GM21786 (cell line): ENCODE measurements around the gene MEGF10.
A peak's percentile ranks its signal among the peaks of the same experiment; 100 is the strongest.

ENCODE experiments used
- ATAC-seq: cut with Tn5 transposase; IDR thresholded peaks from one replicate; pipeline ENCODE4 v1.9.1; 2021; ENCODE audit not compliant: unreplicated experiment

The MEGF10 gene

DNA sequence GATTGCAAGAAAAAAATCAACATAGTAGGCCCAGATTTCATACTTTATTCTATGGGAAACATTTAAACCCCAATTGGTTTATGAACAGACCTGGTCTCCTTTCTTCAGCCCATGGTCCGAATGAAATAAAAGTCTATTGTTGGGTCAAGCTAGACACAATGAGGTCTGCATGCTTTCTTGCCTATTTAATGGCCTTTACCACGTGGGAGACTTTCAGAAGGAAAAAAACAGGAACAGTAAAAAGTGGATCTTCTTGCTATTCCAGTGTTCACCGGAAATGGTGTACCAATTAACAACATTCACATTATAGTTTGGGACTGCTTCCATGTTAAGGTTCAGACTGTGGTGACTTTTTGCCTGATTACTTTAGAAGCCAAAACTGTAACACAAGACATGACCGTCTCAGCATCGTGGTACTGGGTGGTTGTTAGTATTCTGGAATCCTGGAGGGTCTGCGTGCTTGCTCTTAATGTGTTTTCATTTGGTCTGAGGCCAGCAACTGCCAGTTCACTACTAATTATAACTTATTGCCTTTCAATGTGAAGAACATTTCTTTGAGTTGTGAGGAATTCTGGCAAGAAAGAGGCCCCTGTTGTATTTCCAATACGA is 141.5 kb downstream of the MEGF10 start:
- ATAC-seq, result no peak

DNA sequence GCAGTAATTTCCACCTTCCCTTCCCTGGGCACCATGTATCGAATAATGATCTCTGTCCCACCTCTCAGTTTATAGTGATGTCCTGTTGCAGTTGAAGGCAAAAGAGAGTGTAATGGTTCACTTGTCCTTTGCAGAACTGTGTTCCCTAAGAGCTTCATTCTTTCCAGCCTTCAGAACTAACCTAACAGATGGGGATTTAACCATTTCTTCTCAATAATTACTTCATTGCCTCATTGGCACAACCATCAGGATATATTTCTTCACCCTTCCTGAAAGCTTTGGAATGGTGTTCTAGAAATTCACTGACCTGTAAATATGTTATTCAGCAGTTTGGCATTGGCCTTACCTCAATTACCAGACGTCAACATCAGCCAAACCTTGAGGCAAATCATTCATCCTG is 142.9 kb downstream of the MEGF10 start:
- no peak for ATAC-seq

DNA sequence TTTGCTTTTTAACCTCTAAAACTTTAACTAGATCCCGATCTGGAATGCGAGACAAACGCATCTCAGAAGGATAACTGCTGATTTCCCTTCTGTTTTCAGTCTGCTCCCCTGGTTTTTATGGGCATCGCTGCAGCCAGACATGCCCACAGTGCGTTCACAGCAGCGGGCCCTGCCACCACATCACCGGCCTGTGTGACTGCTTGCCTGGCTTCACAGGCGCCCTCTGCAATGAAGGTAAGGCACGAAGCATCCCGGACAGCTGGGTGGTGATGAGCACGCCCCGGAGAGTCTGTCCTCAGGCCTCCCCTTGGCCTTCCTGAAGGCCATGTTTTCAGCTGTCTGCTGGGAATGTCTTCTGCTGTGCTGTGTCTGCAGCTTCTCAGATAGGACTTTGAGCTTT is 144.0 kb downstream of the MEGF10 start:
- no peak for ATAC-seq

DNA sequence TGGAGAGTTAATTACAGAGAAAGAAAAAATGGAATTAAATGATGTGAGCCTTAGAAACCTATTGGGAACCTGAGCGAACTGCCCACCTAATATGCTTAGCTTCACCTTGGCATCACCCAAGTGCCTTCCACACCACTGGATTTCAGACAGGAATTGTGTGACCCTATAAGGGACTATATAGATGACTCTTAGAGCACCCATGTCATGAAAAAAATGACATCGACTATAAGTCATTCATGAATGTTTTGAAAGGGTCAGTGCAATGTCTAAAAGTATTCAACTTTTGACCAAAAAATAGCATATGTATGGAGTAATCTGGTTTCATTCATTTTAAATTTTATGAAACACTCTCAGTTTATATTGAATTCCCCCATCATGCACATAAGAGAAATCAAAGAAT is 145.2 kb downstream of the MEGF10 start:
- ATAC-seq, result no peak

DNA sequence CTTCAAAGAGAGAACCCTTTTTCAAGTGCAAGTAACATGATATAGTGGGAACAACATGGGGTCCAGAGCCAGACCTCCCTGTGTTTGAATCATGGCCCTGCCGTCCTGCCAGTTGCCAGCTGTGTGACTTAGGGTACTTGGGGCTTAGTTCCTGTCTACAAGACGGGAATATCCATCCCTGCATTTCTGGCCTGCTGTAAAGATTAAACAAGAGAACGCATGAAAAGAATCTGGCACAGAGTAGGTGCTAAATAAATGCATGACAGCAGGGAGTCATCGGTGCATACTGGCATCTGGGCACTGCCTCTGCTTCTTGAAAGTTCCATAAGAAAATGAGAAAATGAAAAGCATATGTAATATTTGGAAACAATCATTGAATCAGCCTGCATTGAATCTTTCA is 149.0 kb downstream of the MEGF10 start:
- no peak for ATAC-seq

DNA sequence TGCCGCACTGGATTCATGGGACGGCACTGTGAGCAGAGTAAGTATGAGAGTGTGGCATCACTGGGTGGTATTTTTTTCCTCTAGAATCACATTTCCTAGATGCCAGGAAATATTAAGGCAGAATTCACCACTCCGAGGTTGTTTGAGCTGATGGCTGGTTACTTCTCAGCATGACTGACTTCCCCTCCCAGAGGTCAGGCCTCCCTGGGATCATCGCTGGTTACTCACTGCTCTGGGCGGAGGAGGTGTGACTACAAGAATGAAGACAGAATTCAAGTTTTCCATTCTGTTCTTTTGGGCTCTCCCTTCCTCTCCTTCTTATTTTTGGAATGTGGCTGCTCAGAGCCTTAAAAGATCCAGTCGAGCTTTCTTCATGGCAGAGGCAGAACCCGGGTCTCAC is 150.2 kb downstream of the MEGF10 start:
- ATAC-seq, result no peak

DNA sequence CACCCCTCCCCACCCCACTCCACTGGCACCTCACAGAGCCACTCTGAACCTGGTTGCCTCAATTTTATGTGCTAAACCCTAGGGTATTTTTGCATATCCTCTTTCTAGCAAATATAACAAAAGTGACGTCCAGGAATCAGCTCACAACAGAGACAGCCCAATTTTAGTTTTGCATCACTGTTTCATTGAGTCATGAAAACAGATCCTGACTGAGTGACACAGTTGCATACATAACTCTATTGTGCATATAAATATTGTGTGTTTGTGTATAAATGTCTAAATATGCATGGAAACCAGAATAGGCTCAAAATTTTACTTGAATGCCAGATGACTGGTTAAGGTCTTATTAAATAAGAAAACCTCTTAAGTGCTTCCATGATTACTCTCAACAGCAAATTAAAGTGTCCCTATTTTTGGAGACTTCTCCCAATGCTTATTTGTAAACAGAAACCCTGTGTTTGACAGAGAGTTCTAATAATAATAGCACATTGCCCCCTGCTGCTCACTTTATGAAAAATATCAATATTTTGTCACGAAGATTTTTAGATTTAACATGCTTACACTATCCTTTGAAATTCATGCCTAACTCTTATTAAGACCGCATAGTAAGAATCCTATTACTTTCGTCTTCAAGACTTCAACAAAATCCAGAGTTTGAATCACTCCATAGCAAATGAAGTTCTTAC is 151.3 kb downstream of the MEGF10 start:
- no peak for ATAC-seq

DNA sequence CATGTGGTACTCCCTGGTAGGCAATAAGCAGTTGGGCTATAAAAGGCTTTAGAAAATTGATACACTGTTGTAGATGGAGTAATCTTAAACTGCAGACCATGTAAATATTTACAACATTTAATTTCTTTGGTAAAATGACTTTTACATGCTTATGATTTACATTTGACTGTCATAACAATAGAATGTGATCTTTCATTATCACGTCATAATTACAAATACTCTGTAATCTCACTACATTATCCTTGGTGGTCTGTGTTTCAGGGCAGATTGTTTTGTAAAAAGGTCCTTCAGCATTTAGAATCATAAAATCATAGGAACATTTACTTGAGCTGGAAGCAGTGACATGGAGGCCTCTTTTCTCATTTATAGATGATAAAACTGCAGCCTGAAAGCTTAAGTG is 153.6 kb downstream of the MEGF10 start:
- no peak for ATAC-seq

DNA sequence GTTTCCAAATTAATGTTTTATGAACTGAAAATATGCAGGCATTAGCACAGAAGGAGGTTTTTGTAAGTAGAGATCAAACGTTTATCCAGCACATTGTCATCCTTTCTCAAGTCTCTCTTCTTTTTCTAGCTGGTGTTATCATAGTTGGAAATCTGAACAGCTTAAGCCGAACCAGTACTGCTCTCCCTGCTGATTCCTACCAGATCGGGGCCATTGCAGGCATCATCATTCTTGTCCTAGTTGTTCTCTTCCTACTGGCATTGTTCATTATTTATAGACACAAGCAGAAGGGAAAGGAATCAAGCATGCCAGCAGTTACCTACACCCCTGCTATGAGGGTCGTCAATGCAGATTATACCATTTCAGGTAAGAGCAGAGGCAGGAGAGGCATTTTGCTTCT is 154.7 kb downstream of the MEGF10 start:
- no peak for ATAC-seq

DNA sequence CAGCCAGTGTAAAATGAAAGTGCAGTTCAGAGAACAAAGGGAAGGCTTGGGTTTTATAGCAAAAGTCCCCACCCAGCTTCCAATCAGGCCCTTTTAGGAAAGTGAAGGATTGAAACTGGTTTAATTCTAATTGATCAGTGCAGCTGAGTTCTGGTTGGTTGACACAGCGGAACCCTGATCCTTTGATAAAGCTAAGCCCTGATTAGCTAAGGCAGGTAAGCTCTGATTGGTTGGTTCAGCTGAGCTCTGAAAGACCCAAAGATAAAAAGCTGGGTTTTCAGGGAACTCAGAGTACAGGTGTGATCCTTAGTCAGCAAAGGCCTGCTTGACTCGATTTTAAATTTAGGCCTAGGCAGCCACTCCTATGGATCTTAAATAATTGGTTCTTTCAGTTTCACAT is 156.0 kb downstream of the MEGF10 start:
- no peak for ATAC-seq

DNA sequence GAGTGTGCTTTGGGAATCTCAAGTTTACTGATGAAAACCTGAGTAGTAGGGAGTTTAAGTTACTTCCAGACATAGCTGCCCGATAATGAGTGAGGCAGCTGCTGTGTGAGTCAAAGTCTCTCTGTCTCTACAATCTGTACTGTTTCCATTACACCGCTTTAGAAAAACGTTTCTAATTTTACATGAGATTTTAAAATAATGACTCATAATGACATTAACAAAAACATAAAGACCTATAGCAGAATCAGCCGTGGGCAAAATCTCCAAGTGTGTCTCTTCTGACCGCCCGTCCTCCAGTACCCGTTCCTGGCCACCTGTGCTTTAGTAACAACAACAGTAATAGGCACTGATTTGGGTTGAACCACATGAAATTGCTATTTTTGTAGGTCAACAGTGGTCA is 157.2 kb downstream of the MEGF10 start:
- ATAC-seq, result no peak

DNA sequence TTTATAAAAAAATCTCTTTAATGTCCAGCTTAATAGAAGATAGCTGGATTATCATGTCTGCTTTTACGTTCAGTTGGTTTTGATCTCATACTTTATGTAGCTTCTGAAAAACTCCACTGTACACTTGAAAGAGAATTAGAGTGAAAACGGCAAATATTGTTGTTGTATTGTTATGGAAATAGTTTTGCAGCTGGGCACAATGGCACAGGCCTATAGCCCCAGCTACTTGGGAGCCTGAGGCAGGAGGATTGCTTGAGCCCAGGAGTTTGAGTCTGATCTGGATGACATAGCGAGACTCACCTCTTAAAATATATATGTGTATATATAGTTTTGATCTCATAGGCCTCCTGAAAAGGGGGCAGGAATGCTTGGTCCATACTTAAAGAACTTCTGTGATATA is 159.4 kb downstream of the MEGF10 start:
- ATAC-seq, result no peak

DNA sequence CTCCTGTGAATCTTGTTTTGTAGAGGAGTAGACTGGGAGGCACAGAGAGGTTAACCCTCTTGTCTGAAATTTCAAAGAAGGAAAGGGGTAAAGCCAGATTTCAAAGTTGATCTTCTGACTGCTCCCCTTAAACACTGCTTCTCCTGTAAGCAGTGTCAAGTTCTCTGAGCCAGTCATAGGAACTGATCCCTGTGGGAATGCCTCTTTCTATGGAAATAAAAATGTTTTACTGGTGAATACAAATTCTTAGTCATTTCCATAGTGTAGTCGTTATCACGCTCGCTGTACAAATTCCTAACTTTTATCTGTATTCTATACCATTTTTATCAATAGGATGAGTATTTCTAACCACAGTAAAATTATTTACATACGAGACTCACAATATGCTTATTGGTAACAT is 160.5 kb downstream of the MEGF10 start:
- no peak for ATAC-seq

DNA sequence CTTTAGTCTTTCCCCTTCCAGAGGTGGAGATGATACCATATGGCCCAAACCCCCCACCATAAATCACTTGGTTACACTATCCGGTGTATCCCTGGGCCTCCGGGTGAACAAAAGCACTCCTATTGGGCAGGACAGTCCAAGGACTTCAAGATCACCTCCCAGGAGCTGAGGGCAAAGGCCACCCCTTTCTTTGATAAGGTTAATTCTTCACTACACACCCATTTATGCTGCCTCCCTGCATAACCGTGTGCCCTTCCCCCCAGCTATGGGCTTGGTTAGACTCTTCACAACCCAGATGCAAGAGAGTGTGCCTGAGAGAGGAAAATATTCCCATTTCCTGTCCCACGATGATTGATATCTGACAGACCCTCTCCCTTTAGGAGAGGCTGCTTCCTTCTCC is 162.0 kb downstream of the MEGF10 start:
- ATAC-seq, result no peak

DNA sequence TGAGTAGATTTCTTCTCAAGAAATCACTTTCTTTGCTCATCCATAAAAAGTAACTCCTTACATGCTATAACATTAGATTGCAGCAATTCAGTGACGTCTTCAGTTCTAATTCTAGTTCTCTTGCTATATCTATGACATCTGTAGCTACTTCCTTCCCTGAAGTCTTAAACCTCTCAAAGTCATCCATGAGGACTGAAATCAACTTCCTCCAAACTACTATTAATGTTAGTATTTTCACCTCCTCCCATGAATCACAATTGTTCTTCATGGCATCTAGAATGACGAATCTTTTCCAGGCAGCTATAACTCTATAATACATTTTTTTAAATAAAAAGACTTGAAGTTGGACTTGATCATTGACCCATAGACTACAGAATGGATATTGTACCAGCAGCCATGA is 180.6 kb downstream of the MEGF10 start:
- ATAC-seq, result no peak

DNA sequence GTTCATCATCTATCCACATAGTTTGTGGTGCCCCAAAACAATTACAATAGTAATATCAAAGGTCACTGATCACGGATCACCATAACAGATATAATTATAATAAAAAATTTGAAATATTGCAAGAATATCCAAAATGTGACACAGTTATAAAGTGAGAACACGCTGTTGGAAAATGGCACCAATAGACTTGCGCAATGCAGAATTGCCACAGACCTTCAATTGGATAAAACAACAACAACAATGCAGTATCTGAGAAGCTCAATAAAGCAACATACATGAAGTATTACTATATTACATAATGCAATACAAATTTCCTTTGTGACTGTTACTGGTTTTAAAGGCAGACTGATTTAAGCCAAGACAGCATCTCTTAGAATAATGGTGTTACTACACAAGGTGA is 182.1 kb downstream of the MEGF10 start:
- ATAC-seq, result no peak

DNA sequence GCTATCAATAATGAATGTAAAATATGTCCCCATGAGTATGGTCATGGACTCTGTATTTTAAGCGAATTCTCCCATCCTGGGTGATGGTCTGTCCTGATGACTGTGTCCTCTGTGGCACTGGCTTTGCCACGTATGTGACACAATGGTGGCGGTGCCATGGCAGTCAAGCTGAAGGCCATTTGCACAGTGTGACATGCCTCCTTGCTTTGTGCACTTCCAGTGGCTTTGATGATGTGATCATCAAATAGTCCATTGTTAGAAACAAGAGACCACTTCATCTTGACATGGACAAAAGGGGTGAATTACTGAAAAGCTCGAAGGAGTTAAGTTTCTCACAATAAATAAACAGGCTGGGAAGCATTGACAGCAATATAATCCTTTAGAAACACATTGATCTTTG is 195.9 kb downstream of the MEGF10 start:
- no peak for ATAC-seq

DNA sequence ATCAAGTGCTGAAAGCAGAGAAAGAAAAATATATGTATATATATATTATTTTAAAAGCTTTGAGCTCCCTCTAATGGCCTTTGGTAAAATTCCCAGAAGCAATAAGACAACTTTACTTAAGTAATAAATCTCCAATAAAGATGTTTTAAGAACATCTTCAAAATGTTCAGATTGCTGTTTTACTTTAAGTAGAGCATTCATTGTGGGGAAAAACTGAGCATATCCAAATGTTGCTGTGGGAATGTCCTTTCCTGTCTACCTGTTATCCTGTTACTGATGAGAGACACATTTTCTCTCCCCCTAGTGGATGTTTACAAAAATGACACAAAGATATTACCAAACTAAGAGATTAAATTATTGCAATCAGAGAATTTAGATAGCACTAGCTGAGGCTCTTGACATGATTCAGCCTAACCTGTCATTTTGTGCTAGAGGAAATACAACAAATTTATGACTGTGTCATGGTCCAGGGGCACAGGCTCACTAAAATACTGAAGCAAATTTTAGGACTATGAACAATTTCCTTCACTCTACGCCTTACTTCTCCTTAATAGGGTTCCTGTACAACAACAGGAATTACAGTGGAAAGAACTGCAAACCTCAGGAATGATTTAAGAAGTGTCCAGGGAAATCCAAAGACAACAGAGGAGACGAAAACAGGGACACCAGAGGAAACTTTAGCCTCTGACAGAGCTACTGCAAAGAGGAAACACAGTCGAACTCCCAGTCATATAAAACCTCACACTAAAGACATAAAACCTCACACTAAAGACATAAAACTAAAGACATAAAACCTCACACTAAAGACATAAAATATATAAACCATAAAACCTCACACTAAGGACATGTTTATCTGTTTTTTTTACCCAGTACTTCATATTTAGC is 202.5 kb downstream of the MEGF10 start:
- ATAC-seq, result peak; percentile 76

DNA sequence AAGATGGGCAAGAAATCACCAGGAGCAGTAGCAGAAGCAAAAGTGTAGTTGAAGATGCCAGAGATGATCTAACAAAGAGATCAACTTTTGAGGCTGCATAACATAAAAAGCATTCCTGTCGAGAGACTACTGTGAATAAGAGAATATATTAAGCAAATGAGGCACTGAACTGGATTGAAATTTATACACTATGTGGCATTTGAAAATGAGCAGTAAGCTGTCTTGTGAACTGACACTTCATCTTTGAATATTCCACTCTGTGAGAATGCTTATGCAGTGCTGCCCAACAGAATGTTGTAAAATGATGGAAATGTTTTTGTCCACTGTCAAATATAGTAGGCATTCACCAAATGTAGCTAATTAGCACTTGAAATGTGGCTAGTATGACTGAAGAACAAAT is 208.0 kb downstream of the MEGF10 start:
- ATAC-seq, result no peak

DNA sequence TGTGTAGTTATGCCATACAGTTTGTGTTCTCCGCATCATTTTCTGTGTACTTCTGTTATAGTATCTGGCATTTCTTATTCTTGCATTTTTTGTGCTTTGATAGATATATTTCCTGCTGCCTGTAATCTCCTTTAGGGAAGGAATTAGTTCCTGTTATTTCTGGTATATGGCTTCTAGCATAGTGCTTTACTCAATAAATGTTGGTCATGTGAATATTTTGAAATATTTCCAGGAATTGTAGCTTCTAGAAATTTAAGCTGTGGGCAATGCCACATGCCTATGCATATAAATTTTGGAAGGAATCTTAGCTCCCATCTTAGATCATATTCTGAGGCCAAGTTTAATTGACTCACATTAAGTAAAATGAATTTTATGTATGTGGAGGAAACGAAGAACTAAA is 215.3 kb downstream of the MEGF10 start:
- no peak for ATAC-seq

DNA sequence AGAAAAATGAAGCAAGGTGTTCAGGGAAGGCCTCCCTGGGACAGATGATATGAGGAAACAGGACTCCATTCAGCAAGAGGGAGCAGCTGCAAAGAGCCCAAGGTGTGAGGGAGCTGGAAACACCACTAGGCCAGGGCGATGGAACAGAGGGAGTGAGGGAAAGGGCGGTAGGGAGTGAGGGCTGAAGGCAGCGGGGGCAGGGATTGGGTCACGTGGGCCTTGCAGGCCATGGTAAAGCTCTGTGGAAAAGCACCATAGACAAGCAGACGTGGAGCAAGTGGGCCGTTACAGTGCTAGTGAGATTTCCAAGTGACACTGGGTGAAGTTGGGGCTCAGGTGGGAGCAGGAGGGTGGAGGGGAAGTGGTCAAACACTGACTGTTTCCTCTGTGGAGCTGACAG is 216.0 kb downstream of the MEGF10 start:
- ATAC-seq, result no peak
